ENCODE measurements around the gene SUCNR1.
A peak's percentile ranks its signal among the peaks of the same experiment; 100 is the strongest.
"Not testable (repeated sequence)": the region's sequence is repeated elsewhere in the genome, so short reads cannot be mapped to it uniquely, and the experiment has no call there.

The SUCNR1 gene

GRCh38 chr3:151903501-151903991, 30.1 kb downstream of the SUCNR1 start:
- peak; percentile 12 for DNase-seq

- DNase-seq, result no peak
Observed at GRCh38 chr3:151905647-151906046, 32.2 kb downstream of the SUCNR1 start.

GRCh38 chr3:151906751-151907150, 33.3 kb downstream of the SUCNR1 start:
- DNase-seq, result no peak

- DNase-seq, result no peak
Observed at GRCh38 chr3:151908399-151908798, 35.0 kb downstream of the SUCNR1 start.

- no peak for DNase-seq
Observed at GRCh38 chr3:151909681-151910405, 36.4 kb downstream of the SUCNR1 start.

GRCh38 chr3:151911462-151911861, 38.0 kb downstream of the SUCNR1 start:
- DNase-seq, result no peak

- no peak for DNase-seq
Observed at GRCh38 chr3:151912028-151912427, 38.6 kb downstream of the SUCNR1 start.

- no peak for DNase-seq
Observed at GRCh38 chr3:151916781-151917180, 43.3 kb downstream of the SUCNR1 start.

GRCh38 chr3:151918253-151919029, 45.0 kb downstream of the SUCNR1 start:
- peak; percentile 25 for DNase-seq

GRCh38 chr3:151919030-151919328, 45.5 kb downstream of the SUCNR1 start:
- DNase-seq, result no peak

GRCh38 chr3:151919446-151919845, 46.0 kb downstream of the SUCNR1 start:
- DNase-seq, result no peak

GRCh38 chr3:151923901-151924300, 50.5 kb downstream of the SUCNR1 start:
- DNase-seq, result no peak

- DNase-seq, result no peak
Observed at GRCh38 chr3:151924753-151925152, 51.3 kb downstream of the SUCNR1 start.

- DNase-seq, result no peak
Observed at GRCh38 chr3:151925419-151925818, 52.0 kb downstream of the SUCNR1 start.

- peak; percentile 55 for DNase-seq
Observed at GRCh38 chr3:151925876-151926275, 52.4 kb downstream of the SUCNR1 start.

GRCh38 chr3:151926956-151927355, 53.5 kb downstream of the SUCNR1 start:
- DNase-seq, result peak; percentile 26

- not testable (repeated sequence) for DNase-seq
Observed at GRCh38 chr3:151927915-151928525, 54.6 kb downstream of the SUCNR1 start.

GRCh38 chr3:151931171-151931570, 57.7 kb downstream of the SUCNR1 start:
- DNase-seq, result no peak

- no peak for DNase-seq
Observed at GRCh38 chr3:151933234-151933853, 59.9 kb downstream of the SUCNR1 start.

Measured in amniotic stem cell (primary cell).